ENCODE data around the gene PDE9A. TPM values are rescaled to one million over a fixed set of nuclear protein-coding genes. Genes with fewer than 3 reads are reported as not detected.
A peak's percentile ranks its signal among the peaks of the same experiment; 100 is the strongest.

The PDE9A gene
- total RNA-seq, 1 donor from 2014 or later: 3.3 TPM

DNA sequence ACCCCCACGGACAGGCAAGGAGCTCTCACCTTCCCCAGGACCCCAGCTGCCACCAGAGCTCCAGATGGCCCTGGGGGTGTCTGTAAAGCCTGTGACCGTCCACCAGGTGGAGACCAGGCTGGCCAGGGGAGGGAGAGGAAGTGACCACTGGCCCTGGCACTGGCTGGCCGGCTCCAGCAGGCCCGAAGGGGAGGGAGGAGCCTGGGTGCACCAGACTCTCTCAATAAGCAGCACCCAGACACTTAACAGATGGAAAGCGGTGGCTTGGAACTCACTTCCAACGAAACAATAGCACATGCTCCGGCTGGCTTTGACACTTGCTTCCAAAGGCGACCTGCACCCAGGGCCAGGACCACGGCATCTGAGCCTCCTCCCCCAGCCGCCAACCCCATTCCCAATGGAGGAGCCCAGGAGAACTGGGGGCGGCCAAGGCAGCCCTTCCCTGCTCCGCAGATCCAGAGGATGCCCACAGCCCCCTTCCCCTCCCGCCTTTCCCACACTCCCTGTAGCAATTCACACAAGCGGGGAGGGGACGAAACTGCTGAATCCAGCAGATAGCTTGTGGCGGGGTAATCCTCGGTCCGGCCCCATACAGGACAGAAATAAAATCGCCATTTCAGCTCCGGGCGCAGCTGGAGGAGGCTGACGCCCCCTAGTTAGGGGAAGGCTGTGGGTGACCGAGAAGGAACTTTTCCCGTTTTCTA is 742 bp upstream of the PDE9A start:
- DNase-seq (peak; percentile 79), ATAC-seq (ENCODE audit: poor library complexity) (peak; percentile 69)
- intact Hi-C loops (cut with DNase I): loop anchor here (5.0 to 10.0 kb wide), 2 partner anchors 92 to 165 kb away; no protein-coding TSS in a partner anchor

DNA sequence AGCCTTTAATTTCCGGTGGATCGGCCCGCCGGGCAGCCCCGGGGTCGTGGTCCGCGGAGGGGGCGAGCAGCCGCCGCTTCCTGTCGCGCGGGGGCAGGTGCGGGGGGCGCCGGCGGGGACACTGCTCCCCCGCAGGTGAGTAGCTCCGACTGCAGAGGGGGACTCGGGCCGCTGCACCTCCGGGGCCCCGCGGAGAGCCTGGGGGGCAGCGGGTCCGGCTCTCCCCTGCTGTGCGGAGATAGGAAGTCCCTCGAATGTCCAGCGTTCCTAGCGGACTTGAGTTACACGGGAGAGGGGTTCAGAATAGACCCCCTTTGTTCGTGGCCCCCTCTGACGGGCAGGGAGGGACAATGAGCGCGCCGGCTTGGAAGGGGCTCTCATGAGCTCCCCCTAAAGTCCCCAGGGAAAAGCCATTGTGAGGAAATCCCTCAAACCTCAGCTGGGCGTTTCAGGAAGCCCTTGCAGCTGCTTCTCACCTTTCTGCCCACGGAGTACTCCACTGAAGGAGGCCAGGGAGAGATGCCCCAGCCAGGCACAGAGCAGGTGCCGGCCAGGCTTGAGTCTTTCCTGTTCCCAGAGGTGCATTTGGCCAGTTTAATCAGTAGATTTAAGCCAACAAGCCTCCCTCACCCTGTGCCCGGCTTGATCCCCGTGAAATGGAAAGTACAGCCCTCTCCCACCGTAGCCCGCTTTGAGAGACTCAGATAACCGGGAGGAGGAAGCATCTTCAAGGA is 925 bp downstream of the PDE9A start:
- intact Hi-C loops (cut with DNase I): loop anchor here (5.0 to 10.0 kb wide), 2 partner anchors 90 to 163 kb away; no protein-coding TSS in a partner anchor
- DNase-seq (peak; percentile 33), ATAC-seq (ENCODE audit: poor library complexity) (no peak)

DNA sequence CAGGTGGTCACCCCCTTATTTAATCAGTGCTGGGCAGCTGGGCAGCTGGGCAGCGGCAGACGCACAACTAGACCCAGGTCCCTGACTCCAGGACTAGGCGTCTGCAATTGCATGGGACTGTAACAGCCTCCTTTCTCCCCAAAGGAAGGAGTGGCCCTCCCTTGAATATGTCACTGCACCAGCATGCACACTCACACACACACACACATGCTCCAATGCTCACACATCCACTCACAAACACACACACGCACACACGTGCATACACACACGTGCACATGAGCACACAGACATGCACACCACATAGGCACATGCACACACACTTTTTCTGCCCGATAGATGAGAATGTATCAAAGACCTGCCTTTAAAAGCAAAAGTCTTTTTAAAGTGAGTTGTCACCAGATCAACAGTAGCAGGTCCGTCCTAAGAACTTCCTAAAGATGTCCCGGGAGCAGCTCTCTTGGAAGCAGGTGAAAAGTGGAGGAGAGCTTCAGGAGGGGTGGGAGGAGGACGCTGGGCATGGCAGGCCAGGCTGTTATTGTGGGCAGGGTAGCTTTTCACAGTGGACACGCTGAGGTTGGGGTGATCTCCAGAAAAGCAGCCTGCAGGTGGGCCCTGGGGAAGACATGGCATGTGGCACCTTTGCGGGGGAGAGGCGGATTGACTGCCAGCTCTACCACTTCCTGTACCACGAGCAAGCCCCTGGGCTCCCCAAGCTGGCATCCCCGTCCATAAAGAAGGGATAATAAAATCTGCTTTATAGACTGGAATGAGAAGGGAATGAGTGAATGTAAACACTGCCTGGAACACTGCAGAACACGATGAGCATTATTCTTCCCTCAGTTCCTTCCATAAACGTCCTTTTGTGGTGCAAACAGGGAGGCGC is 1.7 kb downstream of the PDE9A start:
- no peak for ATAC-seq (ENCODE audit: poor library complexity)
- intact Hi-C loops (cut with DNase I): loop anchor here (5.0 to 10.0 kb wide), 2 partner anchors 90 to 162 kb away; no protein-coding TSS in a partner anchor
- DNase-seq: peak; percentile 32

DNA sequence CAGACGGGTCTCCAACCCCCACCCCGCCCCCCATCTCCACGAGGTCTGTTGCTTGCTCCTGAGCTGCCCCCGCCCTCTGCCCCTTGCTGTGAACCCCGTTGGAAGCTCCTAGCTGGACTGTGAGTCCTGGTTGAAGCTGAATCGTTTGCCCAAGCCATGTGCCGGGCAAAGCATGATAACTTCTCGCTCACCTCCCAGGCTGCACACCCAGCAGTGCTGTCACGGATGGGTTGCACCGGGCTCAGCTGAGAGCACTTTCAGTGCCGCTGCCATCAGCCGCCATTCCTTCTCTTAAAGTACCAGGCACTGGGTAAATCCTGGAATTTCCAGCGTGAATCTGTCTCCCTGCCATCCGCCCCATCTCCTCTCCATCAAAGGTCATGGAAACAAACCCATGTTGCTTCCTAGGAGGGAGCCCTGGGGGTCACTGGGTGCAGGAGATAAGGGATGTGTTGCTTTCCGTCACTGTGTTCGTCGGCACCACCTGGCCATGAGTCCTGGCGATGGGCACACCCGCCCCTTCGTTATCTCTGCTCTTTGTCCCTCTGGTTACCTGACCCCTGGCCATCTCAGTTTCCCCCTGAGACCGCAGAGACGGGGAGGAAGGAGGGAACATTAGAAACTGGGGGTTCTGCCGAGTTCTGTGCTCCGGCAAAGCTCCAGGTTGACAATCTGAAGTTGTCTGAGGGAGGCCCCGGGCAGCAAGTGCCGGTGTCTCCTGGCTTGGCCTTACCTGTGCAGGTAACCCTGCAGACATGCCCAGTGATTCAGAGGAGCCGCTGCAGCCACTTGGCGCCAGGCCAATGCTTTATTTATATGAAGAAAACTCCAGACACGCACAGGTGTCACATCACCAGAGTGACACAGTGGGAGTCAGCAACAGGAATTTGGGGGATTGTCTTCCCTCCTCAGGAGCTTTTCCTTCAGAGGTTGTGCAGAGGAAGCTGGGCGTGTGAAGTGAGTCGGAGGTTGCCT is 2.7 kb downstream of the PDE9A start:
- intact Hi-C loops (cut with DNase I): loop anchor here (10.0 kb wide), 1 partner anchor 89 kb away; no protein-coding TSS in a partner anchor
- ATAC-seq (ENCODE audit: poor library complexity) (no peak), DNase-seq (peak; percentile 36)

DNA sequence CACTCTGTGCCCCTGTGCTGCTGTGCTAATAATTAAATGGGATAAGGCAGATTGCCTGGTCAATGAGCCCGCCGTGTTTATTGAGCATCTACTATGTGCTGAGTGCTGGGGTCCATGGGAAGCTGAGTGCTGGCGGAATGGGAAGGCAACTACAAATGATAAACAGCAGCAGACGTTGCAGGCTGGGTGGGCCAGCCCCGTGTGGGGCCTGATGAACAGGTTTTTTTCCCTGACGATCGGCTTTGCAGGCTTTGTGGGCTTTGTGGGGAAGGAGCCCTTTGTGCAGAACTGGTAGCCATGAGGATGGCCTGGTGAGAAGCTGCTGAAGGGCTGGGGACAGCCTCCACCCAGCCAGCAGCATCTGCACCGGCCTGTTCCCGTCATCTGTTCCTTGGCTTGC is 3.5 kb downstream of the PDE9A start:
- no peak for DNase-seq
- intact Hi-C loops (cut with DNase I): loop anchor here (10.0 kb wide), 1 partner anchor 88 kb away; no protein-coding TSS in a partner anchor

DNA sequence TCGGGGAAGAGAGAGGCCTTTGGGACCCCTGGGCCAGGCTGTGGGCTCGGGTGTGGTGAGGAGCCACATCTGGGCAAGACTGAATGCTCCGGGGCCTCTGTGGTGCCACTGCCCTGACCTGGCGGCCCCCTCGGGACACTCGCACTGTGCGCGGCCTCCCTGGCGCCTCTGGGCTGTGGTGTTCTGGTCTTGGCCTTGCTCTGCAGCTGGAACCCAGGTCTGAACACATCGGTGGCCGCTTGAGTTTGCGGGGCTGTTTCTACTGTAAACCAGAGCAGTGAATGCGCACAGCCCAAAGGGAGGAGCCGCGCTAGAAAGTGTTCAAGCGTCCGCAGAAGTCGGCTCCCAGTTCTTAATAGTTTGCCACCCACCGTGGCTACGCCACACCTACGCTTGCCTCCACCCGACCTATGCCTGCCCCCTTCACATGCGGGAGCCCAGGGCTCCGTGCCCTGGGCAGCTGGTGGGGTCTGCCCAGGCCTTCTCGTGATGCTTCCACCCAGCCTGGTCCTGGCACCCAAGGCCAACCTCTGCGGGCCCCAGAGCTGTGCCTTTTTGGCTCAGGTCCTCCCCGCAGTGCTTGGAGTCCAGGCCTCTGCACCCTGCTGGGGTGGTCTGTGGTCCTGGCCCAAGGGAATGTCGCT is 4.4 kb downstream of the PDE9A start:
- intact Hi-C loops (cut with DNase I): loop anchor here (10.0 kb wide), 1 partner anchor 87 kb away; no protein-coding TSS in a partner anchor
- DNase-seq: peak; percentile 41
- ATAC-seq (ENCODE audit: poor library complexity): no peak

More for the DNA sequence above, 3.5 kb downstream of the PDE9A start:
- ATAC-seq (ENCODE audit: poor library complexity): no peak

DNA sequence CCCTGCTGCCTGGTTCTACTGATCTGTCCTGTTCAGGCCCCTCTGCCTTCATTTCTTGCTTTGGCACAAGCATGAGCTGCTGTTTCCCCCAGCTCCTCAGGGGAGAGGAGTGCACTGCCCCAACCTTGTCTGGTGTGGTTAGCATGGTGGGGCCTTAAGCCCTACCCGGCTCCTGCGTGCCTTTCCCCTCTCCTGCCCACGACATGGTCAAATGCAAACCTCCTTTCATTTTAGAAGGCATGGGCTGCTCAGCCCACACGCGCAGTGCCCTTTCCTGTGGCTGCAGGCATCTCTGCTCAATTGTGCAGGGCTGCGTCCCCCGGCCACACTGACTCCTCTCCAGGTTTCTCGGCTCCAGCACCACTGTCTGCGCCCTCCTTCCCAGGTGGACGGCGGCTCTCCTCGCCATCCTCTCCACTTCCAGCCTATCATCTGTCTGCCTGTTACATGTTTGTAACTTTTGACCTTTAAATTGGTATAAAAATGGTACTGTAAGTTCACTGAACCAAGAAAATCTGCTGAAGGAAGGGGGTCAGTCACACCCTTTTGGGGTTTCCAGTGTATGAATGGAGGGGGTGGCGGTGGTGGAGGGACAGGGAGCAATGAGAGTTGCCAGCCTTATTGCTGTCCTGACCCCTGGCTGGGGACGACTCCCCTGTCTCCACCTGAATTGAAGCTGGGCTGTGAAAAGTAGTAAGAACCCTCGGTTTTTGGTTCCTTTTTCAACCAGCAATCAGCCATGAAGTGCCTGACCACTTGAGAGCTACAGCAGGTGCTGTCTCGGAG is 5.1 kb downstream of the PDE9A start:
- intact Hi-C loops (cut with DNase I): loop anchor here (10.0 kb wide), 1 partner anchor 86 kb away; no protein-coding TSS in a partner anchor
- DNase-seq: peak; percentile 27
- no peak for ATAC-seq (ENCODE audit: poor library complexity)

DNA sequence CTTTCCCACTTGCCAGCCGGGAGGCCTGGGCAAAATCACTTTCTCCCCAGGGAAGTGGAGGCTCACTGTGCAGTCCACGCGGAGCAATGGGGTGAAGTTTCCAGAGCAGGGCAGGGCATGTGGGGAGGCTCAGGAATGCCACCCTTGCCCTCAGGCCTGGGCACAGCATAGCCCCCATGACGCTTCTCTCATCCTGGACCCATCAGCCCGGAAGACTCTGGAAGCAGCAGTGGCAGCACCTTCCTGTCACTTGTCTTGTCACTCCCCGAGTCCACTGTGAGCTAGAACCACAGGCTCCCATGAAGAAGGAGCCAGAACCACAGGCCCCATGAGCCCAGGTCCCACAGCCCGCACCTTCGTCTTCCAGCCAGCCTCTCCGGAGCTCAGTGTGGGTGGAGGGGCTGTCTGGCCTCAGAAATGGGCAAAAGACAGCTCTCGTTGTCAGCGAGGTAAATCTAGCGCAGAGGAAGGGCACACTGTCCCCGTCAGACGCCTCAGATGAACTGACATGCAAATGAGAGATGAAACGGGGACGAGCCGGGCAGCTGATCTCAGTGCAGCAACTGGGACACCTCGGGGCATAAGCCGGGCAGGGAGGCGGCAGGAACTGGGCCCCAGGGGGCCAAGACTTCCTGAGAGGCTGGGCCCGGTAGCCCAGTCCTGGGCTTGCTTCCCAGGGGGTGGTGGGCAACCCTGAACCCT is 6.1 kb downstream of the PDE9A start:
- intact Hi-C loops (cut with DNase I): loop anchor here (10.0 kb wide), 1 partner anchor 85 kb away; no protein-coding TSS in a partner anchor
- DNase-seq: peak; percentile 31

DNA sequence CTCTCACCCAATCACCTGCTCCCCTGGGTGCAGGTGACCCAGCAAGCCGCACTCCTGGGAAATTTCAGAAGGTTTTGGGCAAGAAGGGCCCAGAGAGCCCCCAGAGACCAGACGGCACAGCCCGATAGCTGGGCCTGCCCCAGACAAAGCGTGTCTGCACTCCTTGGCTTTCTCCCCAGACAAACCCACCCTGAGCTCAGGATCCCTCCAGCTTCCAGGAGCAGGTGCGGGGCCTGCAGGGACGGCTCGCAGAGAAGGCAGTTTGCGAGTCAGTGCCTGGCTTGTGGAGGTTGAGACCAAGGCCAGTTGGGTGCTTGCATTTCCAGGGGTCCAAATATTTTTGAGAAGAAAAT is 6.7 kb downstream of the PDE9A start:
- DNase-seq: no peak
- intact Hi-C loops (cut with DNase I): no loop called here
- no peak for ATAC-seq (ENCODE audit: poor library complexity)

More for the DNA sequence above, 6.1 kb downstream of the PDE9A start:
- ATAC-seq (ENCODE audit: poor library complexity): no peak

DNA sequence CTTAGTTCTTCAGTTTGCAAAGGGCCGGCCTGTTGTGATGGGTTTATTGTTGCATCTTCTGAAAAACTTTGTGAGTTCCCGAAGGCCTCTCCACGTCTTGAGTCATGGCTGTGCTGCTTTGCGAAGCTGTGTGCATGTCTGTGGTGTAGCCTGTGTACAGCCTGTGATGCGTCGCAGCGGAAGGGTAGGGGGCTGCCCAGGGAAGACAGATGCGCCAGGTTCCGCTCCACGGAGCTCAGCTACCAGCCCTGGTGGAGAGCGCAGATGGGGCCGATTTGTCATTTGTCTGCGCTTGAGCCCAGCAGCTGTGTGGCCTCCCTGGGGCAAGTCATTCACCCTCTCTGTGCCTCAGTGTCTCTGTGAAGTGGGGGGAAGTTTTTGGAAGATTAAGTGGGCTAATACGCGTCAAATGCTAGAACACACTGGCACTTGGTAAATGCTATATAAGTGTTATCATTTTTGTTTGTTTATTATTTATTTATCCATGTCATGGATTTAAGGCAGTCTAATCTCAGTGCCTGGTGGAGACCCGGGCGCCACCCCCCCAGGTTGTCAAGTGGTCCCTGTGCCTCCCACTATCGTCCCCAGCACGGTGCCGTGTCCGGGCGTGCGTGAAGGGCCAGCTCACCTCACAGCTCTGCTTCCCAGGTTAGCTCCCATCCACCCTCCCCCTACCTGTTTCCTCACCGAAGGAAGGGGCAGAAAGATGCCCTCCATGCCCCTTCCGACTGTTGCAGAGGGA is 8.4 kb downstream of the PDE9A start:
- ATAC-seq (ENCODE audit: poor library complexity) (no peak), DNase-seq (no peak)
- intact Hi-C loops (cut with DNase I): no loop called here

DNA sequence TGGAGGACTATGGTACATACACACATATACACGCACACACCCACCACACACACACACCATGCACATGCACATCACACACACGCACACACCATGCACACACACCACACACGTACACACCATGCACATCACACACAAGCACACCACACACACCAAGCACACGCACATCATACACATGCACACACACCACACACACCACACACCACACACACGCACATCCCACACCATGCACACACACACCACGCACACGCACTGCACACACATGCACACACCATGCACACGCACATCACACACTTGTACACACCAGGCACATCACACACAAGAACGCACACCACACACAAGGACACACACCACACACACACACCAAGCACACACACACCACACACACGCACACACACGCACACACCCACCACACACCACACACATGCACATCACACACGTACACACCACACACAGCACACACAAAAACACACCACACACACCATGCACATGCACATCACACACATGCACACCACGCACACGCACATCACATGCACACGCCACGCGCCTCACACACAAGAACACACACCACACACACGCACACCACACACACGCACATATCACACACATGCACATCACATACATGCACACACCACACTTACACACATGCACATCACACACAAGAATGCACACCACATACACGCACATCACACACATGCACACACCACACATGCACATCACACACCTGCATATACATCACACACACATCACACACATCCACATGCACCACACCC is 9.2 kb downstream of the PDE9A start:
- no peak for ATAC-seq (ENCODE audit: poor library complexity)
- intact Hi-C loops (cut with DNase I): no loop called here
- DNase-seq: no peak

DNA sequence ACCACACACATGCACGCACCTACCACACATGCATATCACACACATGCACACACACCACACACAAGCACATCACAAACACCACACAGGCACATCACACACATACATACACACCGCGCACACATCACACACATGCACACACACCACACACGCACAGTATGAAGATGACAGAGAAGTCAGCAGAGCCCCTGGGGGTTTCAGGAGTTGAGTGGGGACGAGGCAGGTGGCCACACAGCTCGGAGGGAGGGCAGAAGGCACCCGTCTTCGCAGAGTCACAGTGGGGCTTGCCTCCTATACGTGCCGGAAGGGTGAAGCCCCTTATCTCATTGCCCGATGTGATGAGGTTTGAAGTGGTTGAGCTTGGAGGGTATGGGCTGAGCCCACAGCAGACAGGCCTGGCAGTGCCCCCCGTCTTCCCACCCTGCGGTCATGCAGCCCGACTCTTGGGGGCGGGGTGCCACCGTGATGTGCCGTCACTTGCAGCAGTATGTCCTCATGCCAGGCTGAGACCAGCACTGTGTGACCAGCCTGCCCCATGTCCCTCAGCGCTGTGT is 9.9 kb downstream of the PDE9A start:
- ATAC-seq (ENCODE audit: poor library complexity): no peak
- intact Hi-C loops (cut with DNase I): no loop called here

DNA sequence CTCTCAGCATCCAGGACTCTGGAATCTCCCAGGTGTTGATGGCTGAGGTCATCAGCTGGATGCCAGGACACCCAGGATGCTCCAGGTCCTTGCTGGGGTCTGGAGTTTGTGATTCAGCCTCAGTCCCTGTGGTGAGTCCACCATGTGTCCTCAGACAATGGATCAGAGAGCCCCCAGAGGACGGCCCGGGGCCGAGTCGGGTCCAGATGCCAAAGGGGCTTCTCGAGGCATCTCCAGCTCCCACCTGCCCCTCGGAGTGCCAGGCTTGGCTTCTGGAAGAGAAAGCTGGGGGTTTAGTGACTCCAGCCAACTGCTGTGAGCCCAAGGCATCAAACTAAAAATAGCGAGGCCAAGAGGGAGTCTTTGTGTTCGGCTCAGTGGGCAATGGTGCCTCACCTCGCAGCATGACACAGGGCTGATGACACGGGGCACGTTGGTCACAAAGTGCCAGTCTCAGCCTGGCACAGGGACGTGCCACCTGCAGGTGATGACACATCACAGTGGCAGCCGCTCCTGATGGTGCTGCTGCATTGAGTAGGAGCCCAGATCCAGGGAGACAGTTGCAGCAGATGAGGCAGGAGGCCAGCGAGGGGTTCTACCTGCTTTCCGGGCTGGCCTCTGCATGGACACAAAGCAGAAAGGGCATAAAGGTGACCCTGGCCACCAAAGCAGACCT is 10.6 kb downstream of the PDE9A start:
- intact Hi-C loops (cut with DNase I): no loop called here
- DNase-seq (no peak), ATAC-seq (ENCODE audit: poor library complexity) (peak; percentile 41)

More for the DNA sequence above, 9.9 kb downstream of the PDE9A start:
- no peak for DNase-seq

DNA sequence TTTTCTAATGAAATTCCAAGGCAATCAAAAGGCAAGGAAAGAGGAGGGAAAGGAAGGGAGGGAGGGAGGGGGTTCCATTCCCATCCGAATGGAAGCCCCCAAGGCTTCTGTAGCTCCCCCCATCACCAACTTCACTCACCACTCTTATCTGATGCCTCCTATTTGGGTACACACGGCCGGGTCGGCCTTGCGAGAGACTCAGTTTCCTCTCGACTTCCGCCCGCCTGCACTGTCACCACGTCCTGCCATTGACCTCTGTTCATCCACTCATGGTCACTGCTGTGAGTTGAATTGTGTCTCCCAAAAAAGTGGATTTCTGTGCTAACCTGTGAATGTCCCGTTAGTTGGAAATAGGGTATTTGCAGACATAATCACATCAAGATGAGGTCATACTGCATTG is 11.2 kb downstream of the PDE9A start:
- intact Hi-C loops (cut with DNase I): no loop called here
- ATAC-seq (ENCODE audit: poor library complexity) (no peak), DNase-seq (no peak)
